ENCODE data around the gene DKK3.

DNA sequence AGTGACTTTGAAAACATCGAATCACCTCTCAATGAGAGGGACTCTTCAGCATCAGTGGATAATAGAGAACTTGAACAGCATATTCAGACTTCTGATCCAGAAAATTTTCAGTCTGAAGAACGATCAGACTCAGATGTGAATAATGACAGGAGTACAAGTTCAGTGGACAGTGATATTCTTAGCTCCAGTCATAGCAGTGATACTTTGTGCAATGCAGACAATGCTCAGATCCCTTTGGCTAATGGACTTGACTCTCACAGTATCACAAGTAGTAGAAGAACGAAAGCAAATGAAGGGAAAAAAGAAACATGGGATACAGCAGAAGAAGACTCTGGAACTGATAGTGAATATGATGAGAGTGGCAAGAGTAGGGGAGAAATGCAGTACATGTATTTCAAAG, 65.8 kb downstream of the DKK3 start:
- TF ChIP-seq POLR2A (IDR thresholded peaks at IDR 0.05): no peak
- TF ChIP-seq, protein P1, sequence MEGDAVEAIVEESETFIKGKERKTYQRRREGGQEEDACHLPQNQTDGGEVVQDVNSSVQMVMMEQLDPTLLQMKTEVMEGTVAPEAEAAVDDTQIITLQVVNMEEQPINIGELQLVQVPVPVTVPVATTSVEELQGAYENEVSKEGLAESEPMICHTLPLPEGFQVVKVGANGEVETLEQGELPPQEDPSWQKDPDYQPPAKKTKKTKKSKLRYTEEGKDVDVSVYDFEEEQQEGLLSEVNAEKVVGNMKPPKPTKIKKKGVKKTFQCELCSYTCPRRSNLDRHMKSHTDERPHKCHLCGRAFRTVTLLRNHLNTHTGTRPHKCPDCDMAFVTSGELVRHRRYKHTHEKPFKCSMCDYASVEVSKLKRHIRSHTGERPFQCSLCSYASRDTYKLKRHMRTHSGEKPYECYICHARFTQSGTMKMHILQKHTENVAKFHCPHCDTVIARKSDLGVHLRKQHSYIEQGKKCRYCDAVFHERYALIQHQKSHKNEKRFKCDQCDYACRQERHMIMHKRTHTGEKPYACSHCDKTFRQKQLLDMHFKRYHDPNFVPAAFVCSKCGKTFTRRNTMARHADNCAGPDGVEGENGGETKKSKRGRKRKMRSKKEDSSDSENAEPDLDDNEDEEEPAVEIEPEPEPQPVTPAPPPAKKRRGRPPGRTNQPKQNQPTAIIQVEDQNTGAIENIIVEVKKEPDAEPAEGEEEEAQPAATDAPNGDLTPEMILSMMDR (IDR thresholded peaks at IDR 0.05): no peak

Measured in right lobe of liver (tissue), 4 donors.